Breast epithelium (tissue), 3 donors: ENCODE measurements around the gene POLR2H.

Source experiments
- CTCF ChIP-seq, 3 donors: fragments of 450-650 bp; IDR thresholded peaks; one replicate each; pipeline ENCODE4 v1.5.1; 2016 to 2017; ENCODE audit warnings: antibody characterized with exemption in 3 of 3, mild to moderate bottlenecking in 3 of 3, moderate library complexity in 3 of 3
- POLR2A ChIP-seq: fragments of 450-650 bp; IDR thresholded peaks from one replicate; pipeline ENCODE4 v1.6.1; 2016; ENCODE audit warnings: antibody characterized with exemption, mild to moderate bottlenecking, moderate library complexity
- POLR2AphosphoS5 ChIP-seq, 3 donors: sonication (generic); formaldehyde crosslinking; IDR thresholded peaks; one replicate each; pipeline ENCODE4 v1.6.1; 2017; ENCODE audit warnings: antibody characterized with exemption in 3 of 3

- no peak for TF ChIP-seq POLR2A
- no peak for TF ChIP-seq POLR2AphosphoS5 (IDR thresholded peaks at IDR 0.05)
- no peak for TF ChIP-seq CTCF (IDR thresholded peaks at IDR 0.05)
These were observed 33.8 kb downstream of the POLR2H start for GRCh38 chr3:184395320-184395660.
